Panc1 (cell line): Measurements from ENCODE around the gene TUBB4B. TPM values are rescaled to one million over a fixed set of nuclear protein-coding genes. Genes with fewer than 3 reads are reported as not detected.

Experiments used
- ATAC-seq: fragments of 200-7000 bp; cut with Tn5 transposase; 2 replicates; pipeline ENCODE4 v1.9.1; 2020; ENCODE audit warnings: mild to moderate bottlenecking, moderate library complexity
- BruUV-seq: library from RNA; stranded (reverse); fragments of 400-500 nt; replicated peaks from 2 replicates; lab custom pipeline; 2021; lab: Mats Ljungman, UMichigan
- CTCF ChIA-PET: fragments of 300-600 bp; sonication (Branson Sonifier 250); formaldehyde crosslinking; loops from one replicate; lab custom pipeline; 2022; ENCODE audit warnings: antibody characterized with exemption; lab: Charles Lee
- POLR2A ChIA-PET: fragments of 300-600 bp; sonication (Branson Sonifier 250); formaldehyde crosslinking; loops from one replicate; lab custom pipeline; 2022; ENCODE audit warnings: antibody characterized with exemption; lab: Charles Lee
- DNase-seq: peaks from one replicate; pipeline ENCODE4 v3.0.0-alpha.2; 2010; ENCODE audit warnings: low read depth, low spot score
- H3K27ac ChIP-seq: 2 replicates; pipeline ENCODE4 v1.5.1; 2011; ENCODE audit warnings: mild to moderate bottlenecking, low read length, inconsistent platforms
- H3K27me3 ChIP-seq: fragments of 200-500 bp; sonication (Bioruptor generic); 2 replicates; pipeline ENCODE4 v1.6.0; 2014; ENCODE audit warnings: low read length, inconsistent platforms; ENCODE audit not compliant: control insufficient read depth, insufficient read depth
- H3K36me3 ChIP-seq: fragments of 200-500 bp; sonication (Bioruptor generic); 2 replicates; pipeline ENCODE4 v1.5.1; 2014; ENCODE audit warnings: inconsistent platforms, mild to moderate bottlenecking, low read length, moderate library complexity; ENCODE audit not compliant: control insufficient read depth, insufficient read depth
- H3K4me1 ChIP-seq: 2 replicates; pipeline ENCODE4 v1.5.1; 2011; ENCODE audit warnings: inconsistent platforms, mild to moderate bottlenecking, low read length, moderate library complexity; ENCODE audit not compliant: control insufficient read depth, insufficient read depth
- H3K4me3 ChIP-seq, 2 experiments: 2 replicates each; pipeline ENCODE4 v1.5.1; 2011 to 2012; ENCODE audit warnings: low read depth in 2 of 2, low read length in 2 of 2, mild to moderate bottlenecking in 2 of 2, inconsistent platforms in 1 of 2, moderate library complexity in 1 of 2
- H3K9me3 ChIP-seq: fragments of 200-500 bp; sonication (Bioruptor generic); 2 replicates; pipeline ENCODE4 v1.5.1; 2014; ENCODE audit warnings: low read depth, mild to moderate bottlenecking, inconsistent platforms, low read length, moderate library complexity; ENCODE audit not compliant: control insufficient read depth, insufficient read depth
- POLR2AphosphoS5 ChIP-seq: IDR thresholded peaks from 2 replicates; pipeline ENCODE4 v1.6.1; 2012; ENCODE audit warnings: mild to moderate bottlenecking, low read depth, low read length, moderate library complexity
- REST ChIP-seq, 2 experiments: IDR thresholded peaks; 2 replicates each; pipeline ENCODE4 v1.6.1; 2011 to 2012; ENCODE audit warnings: low read depth in 2 of 2, control low read depth in 1 of 2, low read length in 1 of 2, mild to moderate bottlenecking in 1 of 2, moderate library complexity in 1 of 2; ENCODE audit not compliant: insufficient read depth in 1 of 2
- SIN3A ChIP-seq: IDR thresholded peaks from 2 replicates; pipeline ENCODE4 v1.6.1; 2012; ENCODE audit warnings: low read depth, mild to moderate bottlenecking, low read length, moderate library complexity, borderline replicate concordance; ENCODE audit not compliant: insufficient read depth
- TCF7L2 ChIP-seq: IDR thresholded peaks from 2 replicates; pipeline ENCODE4 v1.6.1; 2011; ENCODE audit warnings: mild to moderate bottlenecking, low read depth, low read length, inconsistent platforms
- in situ Hi-C: cut with HindIII; loops from 2 replicates; pipeline ENCODE4 v1.10.0; 2016; ENCODE audit warnings: low sequenced_read_pairs, low pct_unique_long_range_greater_than_20kb
- intact Hi-C: fragments of 100-400 bp; cut with micrococcal nuclease; formaldehyde crosslinking; loops from one replicate; pipeline ENCODE4 v1.10.0; 2022; ENCODE audit not compliant: unreplicated experiment
- total RNA-seq: library from RNA; stranded (reverse); gene quantifications from one replicate; pipeline ENCODE4 v1.2.1, GENCODE V29; 2021; ENCODE audit not compliant: unreplicated experiment
- TF ChIP-seq, protein P1 (sequence below): fragments of 450-650 bp; IDR thresholded peaks from 2 replicates; pipeline ENCODE4 v1.5.1; 2017; ENCODE audit warnings: mild to moderate bottlenecking

Gene TUBB4B
- total RNA-seq, 1 experiment from 2014 or later = 265 TPM

DNA sequence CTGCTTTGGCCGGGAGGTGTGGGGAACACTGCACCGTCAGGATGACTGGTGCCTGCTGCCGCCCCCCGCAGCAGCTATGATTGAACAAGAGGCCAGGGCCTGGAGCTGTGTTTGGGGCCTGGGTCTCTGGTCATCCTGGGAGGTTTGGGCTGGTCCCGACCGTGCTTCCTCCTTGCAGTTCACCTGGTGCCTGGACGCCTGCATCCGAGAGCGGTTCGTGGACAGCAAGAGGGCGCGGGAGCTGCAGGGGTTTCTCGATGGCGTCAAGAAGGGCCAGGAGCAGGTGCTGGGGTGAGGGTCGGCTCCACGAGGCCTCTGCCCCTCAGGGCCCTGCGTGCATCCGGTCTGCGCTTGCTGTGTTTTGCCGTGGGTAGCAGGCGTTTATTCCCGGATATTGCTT is 23.0 kb downstream of the TUBB4B start:
- in situ Hi-C loops (no loop called here), intact Hi-C loops (no loop called here)
- TF ChIP-seq, protein P1, sequence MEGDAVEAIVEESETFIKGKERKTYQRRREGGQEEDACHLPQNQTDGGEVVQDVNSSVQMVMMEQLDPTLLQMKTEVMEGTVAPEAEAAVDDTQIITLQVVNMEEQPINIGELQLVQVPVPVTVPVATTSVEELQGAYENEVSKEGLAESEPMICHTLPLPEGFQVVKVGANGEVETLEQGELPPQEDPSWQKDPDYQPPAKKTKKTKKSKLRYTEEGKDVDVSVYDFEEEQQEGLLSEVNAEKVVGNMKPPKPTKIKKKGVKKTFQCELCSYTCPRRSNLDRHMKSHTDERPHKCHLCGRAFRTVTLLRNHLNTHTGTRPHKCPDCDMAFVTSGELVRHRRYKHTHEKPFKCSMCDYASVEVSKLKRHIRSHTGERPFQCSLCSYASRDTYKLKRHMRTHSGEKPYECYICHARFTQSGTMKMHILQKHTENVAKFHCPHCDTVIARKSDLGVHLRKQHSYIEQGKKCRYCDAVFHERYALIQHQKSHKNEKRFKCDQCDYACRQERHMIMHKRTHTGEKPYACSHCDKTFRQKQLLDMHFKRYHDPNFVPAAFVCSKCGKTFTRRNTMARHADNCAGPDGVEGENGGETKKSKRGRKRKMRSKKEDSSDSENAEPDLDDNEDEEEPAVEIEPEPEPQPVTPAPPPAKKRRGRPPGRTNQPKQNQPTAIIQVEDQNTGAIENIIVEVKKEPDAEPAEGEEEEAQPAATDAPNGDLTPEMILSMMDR = no peak
- TF ChIP-seq SIN3A = no peak
- no peak for TF ChIP-seq REST (IDR thresholded peaks at IDR 0.05; ENCODE audit: insufficient read depth in 1 of 2, low read depth in 2 of 2, low read length in 1 of 2)
- no peak for TF ChIP-seq POLR2AphosphoS5
- no peak for TF ChIP-seq TCF7L2
- DNase-seq (no peak), ATAC-seq (no peak)
- Histone ChIP-seq H3K27me3 (no peaks in the 10 kb centered on the region), H3K4me3 (no peak overlapping the region), H3K27ac (no peak overlapping the region), H3K4me1 (no peaks in the 10 kb centered on the region), H3K9me3 (no peaks in the 10 kb centered on the region), H3K36me3 (0 out of 2 replicates have a peak, but pooled peaks cover 3% of the 10 kb centered on the region)
- BruUV-seq = no TSS peak
- ChIA-PET CTCF (no interaction called here), POLR2A (no interaction called here)

DNA sequence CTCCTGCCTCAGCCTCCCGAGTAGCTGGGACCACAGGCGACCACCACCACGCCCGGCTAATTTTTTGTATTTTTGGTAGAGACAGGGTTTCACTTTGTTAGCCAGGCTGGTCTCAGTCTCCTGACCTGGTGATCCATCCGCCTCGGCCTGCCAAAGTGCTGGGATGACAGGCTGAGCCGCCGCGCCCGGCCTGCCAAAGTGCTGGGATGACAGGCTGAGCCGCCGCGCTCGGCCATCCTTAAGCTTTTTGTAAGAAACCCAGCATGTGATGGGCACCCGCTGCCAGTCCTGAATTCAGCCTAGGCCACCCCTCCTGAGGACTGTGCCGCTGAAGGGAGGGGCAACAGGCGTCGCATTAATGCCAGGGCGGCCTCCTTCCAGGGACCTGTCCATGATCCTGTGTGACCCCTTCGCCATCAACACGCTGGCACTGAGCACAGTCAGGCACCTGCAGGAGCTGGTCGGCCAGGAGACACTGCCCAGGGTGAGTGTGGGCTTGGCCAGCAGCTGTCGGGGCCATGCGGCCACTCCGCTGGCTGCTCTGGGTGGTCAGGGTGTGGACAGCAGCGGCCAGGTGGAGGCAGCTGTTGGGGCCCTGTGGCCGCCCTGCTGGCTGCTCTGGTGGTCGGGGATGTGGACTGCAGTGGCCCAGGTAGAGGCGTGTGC is 24.5 kb downstream of the TUBB4B start:
- POLR2A ChIA-PET = no interaction called here
- Histone ChIP-seq H3K4me3 (no peak overlapping the region), H3K4me1 (no peaks in the 10 kb centered on the region), H3K9me3 (no peaks in the 10 kb centered on the region), H3K36me3 (no peaks in the 10 kb centered on the region), H3K27me3 (no peaks in the 10 kb centered on the region), H3K27ac (no peak overlapping the region)
- CTCF ChIA-PET = interaction anchor here (0.6 kb wide), 1 partner anchor 19 kb away, joined by 3 read pairs; no protein-coding TSS in a partner anchor
- DNase-seq (no peak), ATAC-seq (no peak)
- TF ChIP-seq POLR2AphosphoS5 (no peak), SIN3A (no peak), TCF7L2 (no peak), REST (IDR thresholded peaks at IDR 0.05; ENCODE audit: insufficient read depth in 1 of 2, low read depth in 2 of 2, low read length in 1 of 2) (no peak)
- TF ChIP-seq, protein P1 = no peak
- no TSS peak for BruUV-seq
- intact Hi-C loops (no loop called here), in situ Hi-C loops (no loop called here)
